HG03064 (cell line): ENCODE measurements around the gene DYNC2LI1.

ENCODE experiments used
- ATAC-seq: cut with Tn5 transposase; IDR thresholded peaks from one replicate; pipeline ENCODE4 v1.9.1; 2021; ENCODE audit warnings: low read depth; ENCODE audit not compliant: unreplicated experiment

DYNC2LI1 gene

GRCh38 chr2:43762286-43762685 is 11.6 kb upstream of the DYNC2LI1 start:
- no peak for ATAC-seq

DNA sequence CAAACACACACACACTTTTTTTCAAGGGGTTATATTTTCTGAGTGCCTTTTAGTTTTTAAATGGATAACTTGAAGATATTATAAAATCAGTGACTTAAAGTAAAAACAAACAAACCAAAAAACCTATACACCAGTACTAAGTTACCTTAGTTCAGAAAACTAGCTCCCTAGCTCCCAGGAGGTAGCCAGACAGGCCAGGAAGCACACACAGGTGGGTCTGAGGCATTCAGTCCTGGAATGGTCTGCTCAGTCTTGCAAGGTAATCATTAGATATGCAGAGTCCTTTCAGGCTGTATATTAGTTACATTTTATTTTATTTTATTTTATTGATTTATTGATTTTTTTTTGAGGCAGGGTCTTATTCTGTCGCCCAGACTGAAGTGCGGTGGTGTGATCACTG is 10.7 kb upstream of the DYNC2LI1 start:
- ATAC-seq: no peak

GRCh38 chr2:43764086-43764705 is 9.6 kb upstream of the DYNC2LI1 start:
- ATAC-seq: no peak

DNA sequence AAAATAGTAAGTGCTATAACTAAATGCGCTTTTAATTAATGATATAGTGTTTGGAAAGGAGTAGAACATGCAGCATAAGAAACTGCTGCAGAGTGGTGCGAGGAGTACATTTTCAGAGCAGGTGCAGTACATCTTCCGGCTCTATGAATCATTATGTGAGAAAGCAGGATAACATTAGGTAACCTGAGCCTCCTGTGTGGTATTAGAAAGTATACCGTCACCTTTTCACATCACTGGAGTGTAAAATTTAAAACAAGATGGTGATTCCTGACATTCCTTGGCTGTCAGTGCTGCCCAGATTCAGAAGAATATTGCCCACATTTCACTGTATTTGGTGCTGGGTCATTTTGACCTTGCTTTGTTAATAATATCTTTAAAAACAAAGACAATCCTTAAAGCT is 7.8 kb upstream of the DYNC2LI1 start:
- ATAC-seq: no peak

DNA sequence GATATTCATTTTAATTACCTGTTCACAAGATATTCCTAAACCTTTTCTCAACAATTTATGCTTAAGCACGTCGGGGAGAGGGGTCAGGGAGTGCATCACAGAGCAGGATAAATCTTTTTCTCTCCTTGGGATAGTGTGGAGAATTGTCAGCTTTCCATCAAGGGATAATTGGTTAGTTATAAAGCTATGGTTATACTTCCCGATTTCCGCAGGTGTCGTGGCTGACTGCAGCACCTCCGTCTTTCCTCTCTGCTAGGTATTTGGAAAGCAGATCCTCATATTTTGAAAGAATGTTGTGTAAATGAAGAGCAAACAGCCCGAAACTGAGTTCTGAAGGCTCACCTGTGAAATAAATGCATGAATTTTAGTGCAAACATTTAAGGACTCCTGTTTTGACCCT is 778 bp downstream of the DYNC2LI1 start:
- ATAC-seq: no peak

DNA sequence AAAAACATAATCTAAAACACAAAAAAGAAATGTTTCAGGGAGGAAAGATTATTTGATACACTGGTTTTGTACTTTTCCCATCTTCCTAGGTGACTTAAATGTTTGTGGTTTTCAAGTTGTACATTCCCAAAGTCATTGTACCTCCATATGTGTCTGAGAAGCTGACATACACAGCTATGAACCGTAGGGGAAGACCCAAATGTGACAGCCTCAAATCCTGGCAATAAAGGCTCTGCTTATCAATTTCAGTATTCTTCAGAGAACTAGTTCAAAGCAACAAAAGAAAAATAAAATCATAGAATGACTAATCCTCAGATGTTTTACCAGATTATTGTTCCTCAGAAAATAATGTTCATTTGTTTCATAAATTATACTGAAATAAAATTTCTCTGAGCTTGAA is 2.5 kb downstream of the DYNC2LI1 start:
- no peak for ATAC-seq

DNA sequence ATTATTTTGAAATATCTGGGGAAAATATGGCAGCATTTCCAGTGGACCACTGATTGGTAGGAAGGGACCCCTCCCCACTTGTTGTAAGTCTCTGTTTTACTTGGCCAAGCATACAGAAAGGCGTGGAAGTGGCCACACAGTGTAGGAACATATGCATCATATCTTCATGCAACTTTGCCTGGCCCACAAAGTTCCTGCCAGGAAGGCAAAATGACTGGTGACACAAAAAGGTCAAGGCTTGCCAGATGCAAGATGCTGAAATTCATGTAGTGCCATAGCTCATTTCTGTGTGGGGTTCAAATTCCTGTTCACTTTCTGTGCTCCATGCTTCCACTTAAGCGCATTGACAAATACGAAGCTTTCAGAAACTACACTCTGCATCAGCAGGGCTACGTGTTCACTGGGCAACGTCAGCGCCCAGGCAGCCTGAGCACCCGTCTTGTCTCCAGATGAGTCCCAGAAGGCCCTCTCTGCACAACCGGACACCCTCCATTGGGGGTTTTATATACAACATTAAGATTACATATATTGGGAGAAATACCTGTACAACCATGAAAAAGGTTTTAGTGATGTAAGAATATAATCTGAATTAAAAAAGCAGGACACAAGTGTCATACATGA is 3.6 kb downstream of the DYNC2LI1 start:
- no peak for ATAC-seq

- ATAC-seq: no peak
Observed at GRCh38 chr2:43778233-43778632, 4.4 kb downstream of the DYNC2LI1 start.

DNA sequence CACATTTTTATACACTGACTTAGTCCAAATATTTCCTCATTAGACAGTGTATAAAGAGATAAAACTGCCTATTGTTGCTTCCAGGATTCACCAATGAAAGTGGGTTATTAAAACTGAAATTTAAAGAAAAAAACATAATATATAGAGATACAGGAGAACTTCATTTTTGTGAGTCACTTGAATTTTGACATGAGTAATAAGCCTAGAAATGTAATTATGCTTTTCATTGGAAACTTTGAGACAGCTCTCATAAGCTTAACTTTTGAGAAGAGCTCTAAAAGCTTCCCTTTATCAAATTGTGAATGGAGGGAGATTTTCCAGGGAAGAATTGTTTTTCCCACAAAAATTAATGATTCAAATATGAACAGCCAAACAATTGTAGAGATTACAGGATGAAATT is 14.1 kb downstream of the DYNC2LI1 start:
- ATAC-seq: no peak

GRCh38 chr2:43788646-43789045 is 14.8 kb downstream of the DYNC2LI1 start:
- ATAC-seq: no peak

GRCh38 chr2:43790147-43790546 is 16.3 kb downstream of the DYNC2LI1 start:
- no peak for ATAC-seq

DNA sequence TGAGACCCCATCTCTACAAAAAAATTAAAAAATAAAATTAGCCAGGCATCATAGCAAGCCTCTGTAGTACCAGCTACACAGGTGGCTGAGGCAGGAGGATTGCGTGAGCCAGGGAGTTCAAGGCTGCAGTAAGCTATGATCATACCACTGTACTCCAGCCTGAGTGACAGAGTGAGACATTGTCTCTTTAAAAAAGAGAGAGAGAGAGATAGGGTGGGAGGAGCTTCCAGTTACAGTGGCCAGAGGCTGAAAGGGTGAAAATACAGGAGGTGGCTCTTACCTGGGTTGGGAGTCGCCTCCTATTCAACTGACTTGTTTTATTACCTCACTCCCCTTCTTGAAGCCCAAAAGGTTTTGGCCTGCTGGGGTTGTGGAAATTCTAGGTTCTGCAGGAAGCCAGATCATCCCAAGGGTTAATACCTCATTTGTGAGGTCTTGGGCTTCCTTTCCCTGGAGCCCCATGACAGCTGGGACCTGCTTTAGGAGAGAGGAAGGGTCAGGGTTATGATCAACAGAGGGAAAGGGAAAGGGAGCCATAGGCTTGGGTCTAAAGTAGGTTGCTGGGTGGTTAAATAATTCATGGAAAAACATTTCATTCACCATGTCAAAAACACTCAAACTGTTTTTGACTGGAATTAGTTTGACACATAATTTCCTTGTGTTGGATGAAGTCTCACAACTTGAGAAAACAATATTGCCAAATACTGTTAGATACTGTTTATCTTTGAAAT is 17.4 kb downstream of the DYNC2LI1 start:
- no peak for ATAC-seq

GRCh38 chr2:43792653-43793052 is 18.8 kb downstream of the DYNC2LI1 start:
- no peak for ATAC-seq

DNA sequence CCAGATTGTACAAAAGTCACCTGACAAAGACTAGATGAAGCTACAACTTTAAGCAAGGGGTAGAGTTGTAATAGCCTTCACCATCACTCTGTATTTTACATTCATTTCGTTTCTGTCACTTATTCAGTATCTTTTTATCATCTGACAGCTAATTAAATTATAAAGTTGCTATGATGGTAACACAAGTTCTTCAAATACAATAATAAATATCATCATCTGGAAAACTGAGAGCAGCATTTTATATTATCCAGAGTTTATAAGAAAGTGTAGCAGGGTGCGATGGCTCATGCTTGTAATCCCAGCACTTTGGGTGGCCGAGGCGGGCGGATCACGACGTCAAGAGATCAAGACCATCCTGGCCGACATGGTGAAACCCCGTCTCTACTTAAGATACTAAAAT is 21.1 kb downstream of the DYNC2LI1 start:
- ATAC-seq: no peak

DNA sequence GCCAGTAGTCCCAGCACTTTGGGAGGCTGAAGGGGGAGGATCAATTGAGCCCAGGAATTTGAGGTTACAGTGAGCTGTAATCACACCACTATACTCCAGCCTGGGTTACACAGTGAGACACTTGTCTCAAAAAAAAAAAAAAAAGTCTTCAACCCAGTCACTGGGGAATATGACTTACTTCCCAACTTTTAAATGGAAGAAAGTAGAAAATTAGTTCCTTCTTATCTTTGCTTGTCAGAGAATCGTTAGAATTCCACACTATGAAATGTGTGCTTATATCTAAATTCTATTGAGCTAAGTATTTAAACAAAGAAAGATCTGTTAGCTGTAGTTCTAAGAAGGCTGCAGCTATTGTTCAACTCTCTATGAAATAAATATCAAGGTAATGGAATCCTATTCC is 22.4 kb downstream of the DYNC2LI1 start:
- no peak for ATAC-seq

GRCh38 chr2:43798300-43798699 is 24.5 kb downstream of the DYNC2LI1 start:
- no peak for ATAC-seq

- no peak for ATAC-seq
Observed at GRCh38 chr2:43800894-43801293, 27.1 kb downstream of the DYNC2LI1 start.

- ATAC-seq: no peak
Observed at GRCh38 chr2:43802135-43802534, 28.3 kb downstream of the DYNC2LI1 start.

DNA sequence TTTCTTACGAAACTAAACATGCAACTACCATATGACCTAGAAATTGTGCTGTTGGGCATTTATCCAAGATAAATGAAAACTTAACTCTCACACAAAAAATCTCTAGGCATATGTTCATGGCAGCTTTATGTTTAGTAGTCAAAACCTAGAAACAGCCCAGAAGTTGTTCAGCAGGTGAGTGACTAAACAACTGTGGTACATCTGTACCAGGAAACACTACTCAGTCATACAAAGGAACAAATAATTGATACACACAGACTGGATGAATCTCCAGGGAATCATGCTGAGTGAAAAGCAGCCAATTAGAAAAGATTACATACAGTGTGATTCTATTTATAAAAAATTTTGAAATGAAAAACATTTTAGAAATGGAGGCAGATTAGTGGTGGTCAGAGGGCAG is 29.3 kb downstream of the DYNC2LI1 start:
- no peak for ATAC-seq

DNA sequence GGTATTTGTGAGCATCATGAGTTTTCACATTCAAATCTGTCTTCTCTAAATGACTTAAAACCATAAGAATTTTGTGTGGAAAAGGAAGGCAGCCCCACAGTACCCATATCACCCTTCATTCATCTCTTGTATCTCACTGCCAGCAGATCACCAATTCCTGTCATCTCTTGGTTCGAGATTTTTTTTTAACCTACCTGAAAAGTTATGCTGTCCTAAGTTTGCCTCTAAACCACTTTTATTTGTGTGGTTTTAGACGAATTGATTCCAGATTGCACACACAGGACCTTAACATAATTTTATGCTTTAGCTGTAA is 32.8 kb downstream of the DYNC2LI1 start:
- ATAC-seq: no peak

DNA sequence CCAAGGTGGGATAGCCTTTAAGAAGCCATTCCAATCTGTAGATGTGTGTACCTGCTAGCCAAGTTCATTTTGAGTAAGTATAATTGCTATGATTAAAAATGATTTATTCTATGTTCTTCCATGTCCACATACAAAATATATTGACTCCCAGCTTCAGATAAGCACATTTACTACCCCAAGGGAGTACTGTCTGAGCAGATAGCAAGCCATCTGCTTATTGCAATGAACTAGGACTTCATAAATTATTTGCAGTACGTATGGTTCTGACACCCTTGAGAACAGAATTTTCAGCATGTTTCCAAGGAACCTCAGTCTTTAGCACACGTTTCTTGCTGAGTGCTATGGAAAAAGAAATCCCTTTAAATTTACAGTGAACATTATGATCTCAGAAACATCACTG is 36.6 kb downstream of the DYNC2LI1 start:
- ATAC-seq: no peak

DNA sequence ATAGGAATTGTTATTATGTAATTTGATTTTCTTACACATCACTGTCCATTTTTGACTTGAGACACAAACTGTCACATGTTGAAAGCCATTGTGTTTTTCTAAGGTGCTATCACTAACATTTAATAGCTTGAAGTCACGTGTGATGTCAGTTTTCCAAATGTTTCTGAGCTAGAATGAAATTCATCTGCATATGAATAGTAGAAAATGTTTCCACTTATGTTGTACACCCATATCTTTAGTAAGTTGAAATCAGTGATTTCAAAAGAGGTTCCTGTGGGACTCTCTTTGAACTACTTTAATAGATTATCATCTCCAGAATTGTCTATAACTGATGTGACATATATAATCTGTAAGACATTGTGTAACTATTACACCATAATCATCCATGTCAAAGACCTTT is 37.0 kb downstream of the DYNC2LI1 start:
- ATAC-seq: no peak
